ENCODE results near the gene IQSEC1.
A peak's percentile ranks its signal among the peaks of the same experiment; 100 is the strongest.

IQSEC1 gene

GRCh38 chr3:12986521-12986920 lies 86.7 kb downstream of the IQSEC1 start:
- H3K4me3 ChIP-seq (ENCODE audit: low read length) = no peak overlapping the region
- no peak for TF ChIP-seq CTCF (conservative IDR thresholded peaks at IDR 0.05; ENCODE audit: low read length)
- DNase-seq (ENCODE audit: low read depth) = no peak

GRCh38 chr3:12986031-12986430 lies 87.2 kb downstream of the IQSEC1 start:
- DNase-seq (ENCODE audit: low read depth) = no peak
- TF ChIP-seq CTCF (conservative IDR thresholded peaks at IDR 0.05; ENCODE audit: low read length) = no peak
- H3K4me3 ChIP-seq (ENCODE audit: low read length) = no peak overlapping the region

GRCh38 chr3:12985148-12985547 lies 88.1 kb downstream of the IQSEC1 start:
- H3K4me3 ChIP-seq (ENCODE audit: low read length) = no peak overlapping the region
- DNase-seq (ENCODE audit: low read depth) = no peak
- TF ChIP-seq CTCF (conservative IDR thresholded peaks at IDR 0.05; ENCODE audit: low read length) = no peak

GRCh38 chr3:12984023-12984823 lies 89.0 kb downstream of the IQSEC1 start:
- peak; percentile 71 for DNase-seq (ENCODE audit: low read depth)
- no peak overlapping the region for H3K4me3 ChIP-seq (ENCODE audit: low read length)
- TF ChIP-seq CTCF (conservative IDR thresholded peaks at IDR 0.05; ENCODE audit: low read length) = peak; percentile 88

- no peak for DNase-seq (ENCODE audit: low read depth)
- TF ChIP-seq CTCF (conservative IDR thresholded peaks at IDR 0.05; ENCODE audit: low read length) = no peak
Measured at GRCh38 chr3:12983319-12983718, 89.9 kb downstream of the IQSEC1 start.

GRCh38 chr3:12982619-12983101 lies 90.6 kb downstream of the IQSEC1 start:
- no peak for TF ChIP-seq CTCF (conservative IDR thresholded peaks at IDR 0.05; ENCODE audit: low read length)
- DNase-seq (ENCODE audit: low read depth) = no peak
- H3K4me3 ChIP-seq (ENCODE audit: low read length) = no peak overlapping the region

More at GRCh38 chr3:12983319-12983718, 89.9 kb downstream of the IQSEC1 start:
- H3K4me3 ChIP-seq (ENCODE audit: low read length) = no peak overlapping the region

Data from AG10803 (cell line).